Inflammatory macrophage treated with lipopolysaccharide for 4 hours (primary cell): ENCODE results near the gene SEC31A.
A peak's percentile ranks its signal among the peaks of the same experiment; 100 is the strongest.
"Not testable (repeated sequence)": the region's sequence is repeated elsewhere in the genome, so short reads cannot be mapped to it uniquely, and the experiment has no call there.

Source experiments
- DNase-seq: peaks from one replicate; pipeline ENCODE4 v3.0.0-alpha.2; 2020

SEC31A gene

GRCh38 chr4:82833696-82834313 is 57.1 kb downstream of the SEC31A start:
- peak; percentile 13 for DNase-seq

GRCh38 chr4:82833060-82833459 is 57.9 kb downstream of the SEC31A start:
- not testable (repeated sequence) for DNase-seq

GRCh38 chr4:82825425-82825824 is 65.5 kb downstream of the SEC31A start:
- no peak for DNase-seq

GRCh38 chr4:82823062-82823461 is 67.9 kb downstream of the SEC31A start:
- no peak for DNase-seq

GRCh38 chr4:82820689-82821088 is 70.3 kb downstream of the SEC31A start:
- no peak for DNase-seq

GRCh38 chr4:82818664-82819662 is 72.0 kb downstream of the SEC31A start:
- no peak for DNase-seq

- DNase-seq, result not testable (repeated sequence)
Observed at GRCh38 chr4:82816874-82817273, 74.1 kb downstream of the SEC31A start.

- DNase-seq, result no peak
Observed at GRCh38 chr4:82814034-82814433, 76.9 kb downstream of the SEC31A start.

- no peak for DNase-seq
Observed at GRCh38 chr4:82811838-82812341, 79.1 kb downstream of the SEC31A start.

GRCh38 chr4:82811392-82811791 is 79.6 kb downstream of the SEC31A start:
- DNase-seq, result no peak

- DNase-seq, result no peak
Observed at GRCh38 chr4:82810176-82810575, 80.8 kb downstream of the SEC31A start.

GRCh38 chr4:82809619-82810018 is 81.3 kb downstream of the SEC31A start:
- no peak for DNase-seq

GRCh38 chr4:82803746-82804145 is 87.2 kb downstream of the SEC31A start:
- no peak for DNase-seq

- DNase-seq, result peak; percentile 53
Observed at GRCh38 chr4:82802911-82803310, 88.0 kb downstream of the SEC31A start.

GRCh38 chr4:82801910-82802521 is 88.9 kb downstream of the SEC31A start:
- no peak for DNase-seq

- no peak for DNase-seq
Observed at GRCh38 chr4:82799006-82799881, 91.7 kb downstream of the SEC31A start.

GRCh38 chr4:82798168-82799005 is 92.6 kb downstream of the SEC31A start, which contains the start of gene SCD5:
Gene SCD5, minus strand, starts transcription at chr4:82798796. Its CDS starts 259 bp downstream, at chr4:82798537.
- DNase-seq, result peak; percentile 36

- DNase-seq, result no peak
Observed at GRCh38 chr4:82797405-82798111, 93.4 kb downstream of the SEC31A start.

- no peak for DNase-seq
Observed at GRCh38 chr4:82797040-82797404, 93.9 kb downstream of the SEC31A start.

GRCh38 chr4:82792912-82793649 is 97.9 kb downstream of the SEC31A start:
- no peak for DNase-seq
